ENCODE measurements around the gene NYAP2. TPM values are rescaled to one million over a fixed set of nuclear protein-coding genes. Genes with fewer than 3 reads are reported as not detected.
A peak's percentile ranks its signal among the peaks of the same experiment; 100 is the strongest.

NYAP2 gene
- total RNA-seq, 1 donor from 2014 or later: 0.96 TPM

GRCh38 chr2:225616848-225617247, 217.3 kb downstream of the NYAP2 start:
- no peak for DNase-seq (ENCODE audit: low spot score)

GRCh38 chr2:225620227-225620626, 220.7 kb downstream of the NYAP2 start:
- no peak for DNase-seq (ENCODE audit: low spot score)

DNA sequence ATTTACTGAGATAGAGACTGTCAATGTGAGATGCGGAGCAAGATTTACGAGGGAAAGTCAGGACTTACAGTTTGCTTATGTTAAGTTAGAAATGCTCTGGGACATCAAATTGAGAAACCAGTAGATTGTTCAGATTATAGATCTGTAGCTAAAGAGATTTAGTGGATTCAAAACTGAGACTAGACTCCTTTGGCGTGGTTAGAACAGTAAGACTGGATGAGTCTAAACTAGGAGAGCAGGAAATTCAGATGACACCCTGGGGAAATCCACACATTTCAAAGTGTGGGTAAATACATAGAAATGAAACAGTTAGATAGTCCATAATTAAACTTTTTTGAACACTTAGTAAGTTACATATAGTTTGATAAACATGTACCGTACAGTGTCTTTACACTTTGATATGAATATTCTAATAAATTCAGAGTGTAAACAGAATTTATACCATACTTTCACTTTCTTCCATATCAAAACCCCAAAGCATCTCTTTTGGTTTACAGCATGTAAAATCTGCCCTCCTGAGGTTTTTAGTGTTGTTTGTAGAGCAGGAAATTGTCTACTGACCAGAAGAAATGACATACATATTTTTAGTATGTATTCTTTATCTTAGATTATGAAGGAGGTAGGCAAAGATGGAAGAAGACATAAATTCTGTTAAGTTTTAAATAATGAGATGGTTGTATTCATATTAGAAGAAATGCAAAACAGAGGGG, 231.5 kb downstream of the NYAP2 start:
- peak; percentile 10 for DNase-seq (ENCODE audit: low spot score)

- no peak for DNase-seq (ENCODE audit: low spot score)
Observed at GRCh38 chr2:225632351-225632750, 232.8 kb downstream of the NYAP2 start.

GRCh38 chr2:225636558-225636957, 237.0 kb downstream of the NYAP2 start:
- no peak for DNase-seq (ENCODE audit: low spot score)

DNA sequence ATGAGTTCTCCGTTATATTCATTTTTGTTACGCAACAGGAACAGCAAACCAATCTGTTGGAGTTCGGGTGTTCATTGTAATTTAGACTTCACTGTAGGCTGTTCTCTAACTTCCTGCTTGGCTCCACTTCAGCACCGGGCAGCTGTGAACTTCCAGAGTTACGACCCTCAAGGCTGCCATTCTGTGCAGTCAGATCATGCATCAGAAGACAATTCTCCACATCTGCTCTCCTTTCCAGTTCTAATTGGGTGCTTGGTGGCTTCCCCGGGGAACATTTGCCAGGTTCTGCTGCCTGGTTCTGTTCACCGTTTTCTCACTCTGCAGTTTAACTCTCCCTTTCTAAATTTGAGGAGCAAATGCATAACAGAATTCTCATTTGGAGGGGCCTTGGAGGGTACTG, 237.7 kb downstream of the NYAP2 start:
- no peak for DNase-seq (ENCODE audit: low spot score)

DNA sequence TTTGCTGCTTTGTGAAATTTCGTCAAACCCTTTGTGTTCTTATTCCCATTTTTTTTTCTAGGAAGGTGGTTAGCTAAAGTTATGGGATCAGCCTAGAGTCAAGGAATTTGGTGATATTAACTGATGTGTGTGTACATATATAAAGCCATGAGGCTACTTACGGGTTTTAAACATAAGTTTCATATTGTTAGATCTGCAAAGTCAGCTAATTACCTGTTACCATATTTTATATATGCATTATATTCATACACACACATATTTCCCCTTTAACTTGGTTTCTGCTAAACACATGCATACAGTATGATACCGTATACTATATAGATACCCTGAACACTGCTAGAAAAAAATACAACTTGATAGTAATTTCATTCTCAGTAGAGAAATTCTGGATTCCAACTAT, 241.0 kb downstream of the NYAP2 start:
- no peak for DNase-seq (ENCODE audit: low spot score)

DNA sequence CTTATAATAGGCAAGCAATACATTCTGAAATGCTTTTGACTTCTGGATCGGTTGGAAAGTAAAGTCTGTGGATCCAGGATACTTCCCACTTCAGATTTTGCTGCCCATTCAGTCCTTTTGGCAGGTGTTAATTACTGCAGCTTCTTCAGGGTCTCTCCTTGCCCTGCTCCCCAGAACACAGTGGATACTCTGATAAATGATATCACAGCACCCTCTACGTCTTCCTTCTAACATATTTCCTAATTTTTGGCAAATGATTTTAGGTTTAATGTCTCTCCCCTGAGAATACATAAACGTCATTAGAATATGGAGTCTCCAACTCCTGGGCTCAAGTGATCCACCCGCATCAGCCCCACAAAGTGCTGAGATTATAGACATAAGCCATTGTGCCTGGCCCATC, 249.8 kb downstream of the NYAP2 start:
- DNase-seq (ENCODE audit: low spot score): no peak

GRCh38 chr2:225650041-225650440, 250.5 kb downstream of the NYAP2 start:
- no peak for DNase-seq (ENCODE audit: low spot score)

- peak; percentile 74 for DNase-seq (ENCODE audit: low spot score)
Observed at GRCh38 chr2:225660262-225661131, 261.0 kb downstream of the NYAP2 start.

- DNase-seq (ENCODE audit: low spot score): no peak
Observed at GRCh38 chr2:225662101-225662500, 262.6 kb downstream of the NYAP2 start.

- DNase-seq (ENCODE audit: low spot score): no peak
Observed at GRCh38 chr2:225667445-225667844, 267.9 kb downstream of the NYAP2 start.

DNA sequence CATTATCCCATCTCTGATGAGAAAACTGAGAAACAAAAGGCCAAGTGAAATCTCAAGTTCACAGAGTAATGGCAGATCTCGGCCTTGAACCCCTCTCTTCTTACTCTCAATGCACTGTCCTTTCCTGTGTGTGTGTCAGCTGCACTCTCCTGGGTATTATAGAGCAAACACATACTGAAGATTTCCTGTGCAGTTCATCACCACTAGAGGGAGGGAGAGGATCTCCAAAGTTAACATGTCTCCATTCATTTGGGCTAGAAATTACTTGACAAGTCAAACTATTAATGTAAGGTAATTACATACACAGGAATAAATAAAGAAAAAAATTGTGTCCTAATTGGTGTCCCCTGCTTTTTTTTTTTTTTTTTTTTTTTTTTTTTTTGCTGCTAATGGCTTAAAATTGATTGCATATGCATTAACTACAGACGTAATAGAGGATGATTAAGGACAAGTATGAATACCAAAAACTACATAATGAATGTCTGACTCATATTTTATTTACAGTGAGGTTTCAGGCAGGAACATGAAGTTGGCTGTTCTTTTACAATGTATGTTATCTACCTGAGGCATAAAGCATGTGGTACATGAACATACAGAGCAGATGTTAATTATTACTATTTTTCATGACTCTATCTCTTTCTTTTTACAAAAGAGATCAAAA, 269.2 kb downstream of the NYAP2 start:
- peak; percentile 72 for DNase-seq (ENCODE audit: low spot score)

DNA sequence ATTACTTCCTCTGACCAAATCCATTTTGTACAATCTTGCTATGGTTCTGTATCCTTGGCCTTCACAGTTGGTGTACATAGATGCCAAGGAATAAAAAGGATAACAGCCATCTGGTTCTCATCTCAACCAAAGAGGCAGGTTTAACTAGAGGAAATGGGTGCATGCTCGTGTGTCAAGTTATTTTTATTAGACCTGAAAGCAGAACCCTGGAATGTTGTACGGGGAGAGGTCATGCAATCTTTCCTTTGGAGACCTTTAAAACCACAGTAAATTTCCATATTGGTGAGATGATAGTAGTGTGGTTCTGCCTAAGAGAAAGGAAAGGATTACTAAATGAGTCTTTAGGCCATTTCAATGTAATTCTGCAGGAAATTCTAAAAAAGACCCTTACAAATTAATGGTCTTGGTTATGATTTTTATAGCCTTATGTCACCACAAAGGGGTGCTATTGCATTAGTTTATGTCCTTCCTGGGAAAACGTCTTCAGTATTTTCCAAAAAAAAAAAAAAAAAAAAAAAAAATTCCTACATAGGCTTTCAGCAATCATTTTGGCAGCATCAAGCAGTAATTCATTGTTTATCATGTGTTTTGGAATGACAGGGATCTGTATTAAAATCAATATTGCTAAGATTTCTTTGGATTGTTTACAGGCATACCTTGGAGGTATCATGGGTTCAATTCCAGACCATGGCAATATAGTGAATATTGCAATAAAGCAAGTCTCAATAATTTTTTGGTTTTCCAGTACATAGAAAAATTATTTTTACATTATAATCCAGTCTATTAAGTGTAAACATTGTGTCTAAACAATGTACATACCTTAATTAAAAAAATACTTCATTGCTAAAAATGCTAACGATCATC, 270.8 kb downstream of the NYAP2 start:
- peak; percentile 54 for DNase-seq (ENCODE audit: low spot score)

GRCh38 chr2:225678792-225679191, 279.3 kb downstream of the NYAP2 start:
- no peak for DNase-seq (ENCODE audit: low spot score)

DNA sequence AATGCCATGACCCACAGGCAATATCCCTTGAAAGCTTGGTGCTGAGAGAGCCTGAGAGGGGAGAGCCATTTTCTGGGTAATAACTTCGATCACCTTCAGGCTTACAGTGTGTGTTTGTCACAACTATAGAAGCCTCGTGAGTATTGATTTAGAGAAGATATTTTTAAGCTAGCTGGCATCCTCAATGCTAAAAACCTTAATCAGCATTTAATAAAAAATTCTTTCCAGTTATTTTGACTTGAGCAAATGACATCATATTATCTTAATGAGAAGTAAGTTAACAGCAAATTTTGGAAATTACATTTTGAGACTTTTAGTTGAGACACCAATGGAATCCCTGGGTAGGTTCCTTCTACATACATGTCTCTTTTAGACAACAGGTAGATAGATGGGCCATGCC, 283.7 kb downstream of the NYAP2 start:
- DNase-seq (ENCODE audit: low spot score): no peak

DNA sequence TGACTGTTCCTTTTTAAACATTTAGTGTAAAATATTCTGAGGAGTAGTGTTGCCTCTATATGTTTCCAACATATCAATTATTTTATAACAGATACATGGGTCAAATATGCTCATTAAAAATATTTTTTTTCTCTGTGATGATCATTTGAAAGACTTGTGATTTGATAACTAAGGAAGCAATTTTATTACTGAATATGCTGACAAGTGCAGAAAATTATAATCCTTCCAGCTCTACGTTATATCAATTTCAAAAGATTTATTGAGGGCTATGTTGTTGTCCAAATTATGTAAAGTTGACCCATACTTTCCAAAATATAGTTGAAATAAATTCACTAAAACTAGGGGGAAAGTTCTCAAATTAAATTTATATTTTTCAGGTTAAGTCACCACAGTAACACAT, 290.6 kb downstream of the NYAP2 start:
- no peak for DNase-seq (ENCODE audit: low spot score)

DNA sequence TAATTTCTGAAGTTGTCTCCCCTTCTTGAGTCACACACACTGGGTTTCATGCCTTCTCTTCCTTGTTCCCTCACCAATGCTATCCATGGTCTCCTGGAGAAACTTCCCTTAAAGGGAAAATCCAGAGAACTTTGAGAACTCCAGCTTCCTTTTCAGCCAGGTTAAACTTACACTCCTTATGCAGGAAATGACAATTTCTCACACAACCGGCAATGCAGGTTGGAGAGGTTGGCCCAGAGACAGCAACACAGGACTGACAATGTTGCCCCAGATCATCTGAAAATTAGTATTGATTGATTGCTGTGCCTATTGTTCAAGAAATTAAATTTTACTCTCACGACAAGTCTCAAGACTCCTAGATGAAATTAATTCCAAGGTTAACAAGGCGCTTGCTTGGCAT, 292.2 kb downstream of the NYAP2 start:
- DNase-seq (ENCODE audit: low spot score): no peak

GRCh38 chr2:225693259-225693658, 293.7 kb downstream of the NYAP2 start:
- no peak for DNase-seq (ENCODE audit: low spot score)

- DNase-seq (ENCODE audit: low spot score): no peak
Observed at GRCh38 chr2:225694664-225695063, 295.2 kb downstream of the NYAP2 start.

GRCh38 chr2:225697936-225698335, 298.4 kb downstream of the NYAP2 start:
- DNase-seq (ENCODE audit: low spot score): no peak

Data from umbilical cord (tissue), 2 donors.